Prostate gland (tissue), 2 donors: ENCODE measurements around the gene ACBD3. TPM values are rescaled to one million over a fixed set of nuclear protein-coding genes. Genes with fewer than 3 reads are reported as not detected.
A peak's percentile ranks its signal among the peaks of the same experiment; 100 is the strongest.

ENCODE experiments used
- DNase-seq: peaks from one replicate; pipeline ENCODE4 v3.0.0-alpha.2; 2019; ENCODE audit warnings: low spot score
- H3K27ac ChIP-seq, 2 donors: fragments of 200-600 bp; sonication (generic); 2 replicates each; pipeline ENCODE4 v1.5.1; 2017 to 2019
- H3K27me3 ChIP-seq: fragments of 200-600 bp; sonication (generic); replicated peaks from 2 replicates; pipeline ENCODE4 v1.5.1; 2019; ENCODE audit not compliant: insufficient read depth
- H3K36me3 ChIP-seq, 2 donors: fragments of 200-600 bp; sonication (generic); 1 replicate in 1 of 2; 2 replicates in 1 of 2; pipeline versions ENCODE4 v1.5.1 to v1.8.1; 2017 to 2019
- H3K4me1 ChIP-seq: fragments of 200-600 bp; sonication (generic); replicated peaks from 2 replicates; pipeline ENCODE4 v1.5.1; 2019
- H3K4me3 ChIP-seq, 2 donors: fragments of 200-600 bp; sonication (generic); 2 replicates each; pipeline ENCODE4 v1.5.1; 2017 to 2019
- H3K9me3 ChIP-seq: fragments of 200-600 bp; sonication (generic); 2 replicates; pipeline ENCODE4 v1.5.1; 2017
- POLR2A ChIP-seq: fragments of 450-650 bp; IDR thresholded peaks from one replicate; pipeline ENCODE4 v1.6.1; 2016; ENCODE audit warnings: antibody characterized with exemption, mild to moderate bottlenecking
- POLR2AphosphoS5 ChIP-seq: sonication (generic); formaldehyde crosslinking; IDR thresholded peaks from one replicate; pipeline ENCODE4 v1.6.1; 2017; ENCODE audit warnings: antibody characterized with exemption
- WGBS: methylation state at CpG from one replicate; pipeline ENCODE4 v1.1.5; 2018; 5-methylcytosine and 5-hydroxymethylcytosine counted together
- intact Hi-C: fragments of 100-400 bp; cut with DNase I; formaldehyde crosslinking; loops from one replicate; pipeline ENCODE4 v1.14.2; 2022
- total RNA-seq, 2 donors: library from RNA; depleted of rRNA; stranded (reverse); fragments of >200 nt; gene quantifications; one replicate each; pipeline ENCODE4 v1.1.0, GENCODE V29; 2016
- TF ChIP-seq, protein P1 (sequence below), 4 experiments: fragments of 200-600 bp in 2 of 4; fragments of 450-650 bp in 2 of 4; sonication (generic) in 2 of 4; IDR thresholded peaks; 1 replicate in 3 of 4; 2 replicates in 1 of 4; pipeline ENCODE4 v1.5.1; 2016 to 2019; ENCODE audit warnings: antibody characterized with exemption in 4 of 4, mild to moderate bottlenecking in 2 of 4, moderate library complexity in 2 of 4

Gene ACBD3
- total RNA-seq, 2 donors from 2014 or later: 42.0 to 46.7 TPM

DNA sequence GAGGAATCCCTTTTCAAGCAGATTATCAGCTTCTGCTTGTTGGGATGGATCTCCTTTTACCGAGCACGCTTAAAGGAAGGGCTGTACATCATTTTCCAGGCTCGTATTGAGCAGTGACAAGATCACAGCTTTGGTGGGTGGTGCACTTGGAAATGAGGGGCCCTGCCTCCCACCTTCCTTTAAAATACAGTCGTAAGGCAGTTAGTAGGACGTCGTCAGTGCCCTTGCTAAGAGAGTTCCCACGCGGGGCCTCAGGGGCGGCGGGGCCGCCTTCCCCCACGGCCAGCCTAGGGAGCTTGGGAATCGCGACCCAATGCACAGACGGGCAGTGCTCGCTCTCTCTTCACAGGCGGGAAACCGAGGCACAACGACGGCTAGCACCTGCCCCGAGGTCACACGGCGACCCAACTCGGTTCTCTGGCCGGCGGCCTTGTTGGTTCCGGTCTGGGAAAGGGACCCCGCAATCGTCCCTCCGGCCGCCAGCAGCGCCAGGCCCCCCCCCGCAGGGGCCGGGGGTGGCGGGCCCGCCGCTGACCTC is 65.4 kb downstream of the ACBD3 start:
- no peak for DNase-seq
- intact Hi-C loops: loop anchor here (2.0 kb wide), 1 partner anchor 56 kb away; no protein-coding TSS in a partner anchor

DNA sequence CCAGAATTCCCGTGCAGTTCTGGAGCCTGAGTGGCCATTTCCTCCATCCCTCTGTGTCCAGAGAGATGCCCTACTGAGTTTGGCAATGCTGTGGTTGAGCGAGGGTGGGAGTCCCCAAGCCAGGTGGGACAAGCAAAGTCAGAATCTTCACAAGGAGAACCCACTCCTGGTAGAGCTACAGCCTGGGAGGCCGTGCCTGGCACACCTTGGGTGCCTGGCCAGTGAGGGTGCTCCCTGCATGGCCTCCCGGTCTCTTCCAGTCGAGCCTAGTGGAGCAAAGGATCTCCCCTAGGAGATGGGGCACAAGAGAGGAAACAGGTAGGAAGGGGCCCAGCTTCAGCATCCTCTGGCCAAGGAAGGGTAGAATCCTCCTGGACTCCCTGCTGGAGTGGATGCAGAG is 66.1 kb downstream of the ACBD3 start:
- no peaks in the 10 kb centered on the region for H3K27me3 ChIP-seq
- no peak overlapping the region for H3K4me3 ChIP-seq
- intact Hi-C loops: loop anchor here (2.0 kb wide), 1 partner anchor 56 kb away; no protein-coding TSS in a partner anchor
- TF ChIP-seq, protein P1, sequence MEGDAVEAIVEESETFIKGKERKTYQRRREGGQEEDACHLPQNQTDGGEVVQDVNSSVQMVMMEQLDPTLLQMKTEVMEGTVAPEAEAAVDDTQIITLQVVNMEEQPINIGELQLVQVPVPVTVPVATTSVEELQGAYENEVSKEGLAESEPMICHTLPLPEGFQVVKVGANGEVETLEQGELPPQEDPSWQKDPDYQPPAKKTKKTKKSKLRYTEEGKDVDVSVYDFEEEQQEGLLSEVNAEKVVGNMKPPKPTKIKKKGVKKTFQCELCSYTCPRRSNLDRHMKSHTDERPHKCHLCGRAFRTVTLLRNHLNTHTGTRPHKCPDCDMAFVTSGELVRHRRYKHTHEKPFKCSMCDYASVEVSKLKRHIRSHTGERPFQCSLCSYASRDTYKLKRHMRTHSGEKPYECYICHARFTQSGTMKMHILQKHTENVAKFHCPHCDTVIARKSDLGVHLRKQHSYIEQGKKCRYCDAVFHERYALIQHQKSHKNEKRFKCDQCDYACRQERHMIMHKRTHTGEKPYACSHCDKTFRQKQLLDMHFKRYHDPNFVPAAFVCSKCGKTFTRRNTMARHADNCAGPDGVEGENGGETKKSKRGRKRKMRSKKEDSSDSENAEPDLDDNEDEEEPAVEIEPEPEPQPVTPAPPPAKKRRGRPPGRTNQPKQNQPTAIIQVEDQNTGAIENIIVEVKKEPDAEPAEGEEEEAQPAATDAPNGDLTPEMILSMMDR (IDR thresholded peaks at IDR 0.05): no peak
- TF ChIP-seq POLR2AphosphoS5 (no peak), POLR2A (no peak)
- H3K4me1 ChIP-seq: no peaks in the 10 kb centered on the region
- H3K36me3 ChIP-seq: no peaks in the 10 kb centered on the region
- H3K27ac ChIP-seq: no peak overlapping the region
- no peak for DNase-seq
- H3K9me3 ChIP-seq: no peaks in the 10 kb centered on the region
- WGBS: 88% methylated on average over 5 of the region's 5 CpGs

More for the DNA sequence above, 65.4 kb downstream of the ACBD3 start:
- Histone ChIP-seq H3K4me3 (peak overlapping the region; percentile 53 to 54), H3K9me3 (no peaks in the 10 kb centered on the region), H3K27me3 (no peaks in the 10 kb centered on the region), H3K36me3 (no peaks in the 10 kb centered on the region), H3K4me1 (no peaks in the 10 kb centered on the region), H3K27ac (peak overlapping the region in 1 of 2 donors; percentile 85)
- TF ChIP-seq, protein P1 (IDR thresholded peaks at IDR 0.05): no peak
- TF ChIP-seq POLR2AphosphoS5 (no peak), POLR2A (no peak)
- WGBS: 18% methylated on average over 35 of the region's 37 CpGs

DNA sequence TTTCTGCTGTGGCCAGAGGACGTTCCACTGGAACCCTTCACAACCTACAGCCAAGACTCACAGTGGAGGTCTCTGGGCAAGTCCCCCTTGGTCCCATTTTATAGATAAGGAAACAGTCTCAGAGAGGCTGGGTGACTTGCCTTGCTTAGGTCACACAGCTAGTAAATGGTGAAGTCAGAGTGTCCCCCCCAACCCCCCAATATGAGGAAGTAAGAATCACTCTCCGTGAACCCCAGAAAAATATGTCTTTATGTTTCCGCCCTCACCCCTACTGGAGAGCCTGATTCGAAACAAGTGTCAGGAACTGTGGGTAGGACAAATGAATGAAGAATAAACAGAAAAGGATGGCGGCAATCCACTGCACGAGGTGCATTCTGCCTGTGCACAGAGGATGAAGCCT is 67.4 kb downstream of the ACBD3 start:
- no peaks in the 10 kb centered on the region for H3K36me3 ChIP-seq
- H3K4me1 ChIP-seq: no peaks in the 10 kb centered on the region
- no peak overlapping the region for H3K4me3 ChIP-seq
- intact Hi-C loops: no loop called here
- no peak overlapping the region for H3K27ac ChIP-seq
- no peaks in the 10 kb centered on the region for H3K9me3 ChIP-seq
- 85% methylated on average over 6 of the region's 6 CpGs for WGBS
- no peak for DNase-seq
- H3K27me3 ChIP-seq: no peaks in the 10 kb centered on the region
- TF ChIP-seq POLR2A: no peak
- no peak for TF ChIP-seq POLR2AphosphoS5
- TF ChIP-seq, protein P1 (IDR thresholded peaks at IDR 0.05): no peak

DNA sequence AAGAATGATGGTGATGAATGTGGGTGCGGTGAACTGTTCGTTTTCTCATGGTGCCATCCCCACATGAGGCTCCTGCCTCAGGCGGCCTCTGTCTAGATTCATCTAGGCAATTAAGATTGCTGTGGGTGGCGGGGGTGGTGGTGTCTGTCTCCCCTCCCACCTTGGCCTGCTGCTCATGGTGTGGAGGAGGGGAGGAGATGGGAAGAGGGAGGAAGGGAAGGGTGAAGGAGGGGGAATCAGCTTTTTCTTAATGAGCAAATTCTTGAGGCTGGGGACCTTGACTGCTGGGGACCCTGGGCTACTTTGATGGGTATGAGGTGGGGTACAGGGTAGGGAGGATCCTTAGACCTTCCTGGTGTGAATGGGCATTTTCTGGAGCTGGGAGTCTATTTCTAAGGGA is 68.2 kb downstream of the ACBD3 start:
- Histone ChIP-seq H3K27ac (no peak overlapping the region), H3K4me1 (no peaks in the 10 kb centered on the region), H3K9me3 (no peaks in the 10 kb centered on the region), H3K36me3 (no peaks in the 10 kb centered on the region), H3K4me3 (no peak overlapping the region), H3K27me3 (no peaks in the 10 kb centered on the region)
- WGBS: 94% methylated on average over 4 of the region's 4 CpGs
- no peak for DNase-seq
- intact Hi-C loops: no loop called here
- TF ChIP-seq, protein P1 (IDR thresholded peaks at IDR 0.05): no peak
- no peak for TF ChIP-seq POLR2A
- no peak for TF ChIP-seq POLR2AphosphoS5

DNA sequence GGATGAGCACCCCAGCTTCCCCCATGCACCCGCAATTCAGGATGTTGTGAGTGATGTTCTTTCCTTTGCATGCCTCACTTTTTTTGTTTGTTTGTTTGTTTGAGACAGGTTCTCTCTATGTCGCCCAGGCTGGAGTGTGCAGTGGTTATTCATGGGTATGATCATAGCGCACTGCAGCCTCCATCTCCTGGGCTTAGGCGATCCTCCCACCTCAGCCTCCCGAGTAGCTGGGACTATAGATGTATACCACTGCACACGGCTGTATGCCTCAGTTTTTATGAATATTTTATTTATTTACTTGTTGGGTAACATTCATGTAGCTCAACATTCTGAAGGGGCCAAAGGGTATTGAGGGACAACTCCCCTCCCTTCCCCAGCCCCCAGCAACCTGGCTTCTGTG is 69.2 kb downstream of the ACBD3 start:
- Histone ChIP-seq H3K27me3 (no peaks in the 10 kb centered on the region), H3K27ac (no peak overlapping the region), H3K4me3 (no peak overlapping the region), H3K9me3 (no peaks in the 10 kb centered on the region), H3K36me3 (no peaks in the 10 kb centered on the region), H3K4me1 (no peaks in the 10 kb centered on the region)
- intact Hi-C loops: no loop called here
- no peak for DNase-seq
- TF ChIP-seq, protein P1 (IDR thresholded peaks at IDR 0.05): no peak
- TF ChIP-seq POLR2A (no peak), POLR2AphosphoS5 (no peak)
- WGBS: 95% methylated on average over 6 of the region's 6 CpGs
